Measurements from ENCODE around the gene LRRC8E. TPM values are rescaled to one million over a fixed set of nuclear protein-coding genes. Genes with fewer than 3 reads are reported as not detected.

The LRRC8E gene
- total RNA-seq, 1 experiment from 2014 or later = 18.1 TPM

GRCh38 chr19:7941895-7942596 is 53.7 kb downstream of the LRRC8E start:
- ChIA-PET RAD21 (ENCODE audit: low non-redundant PET in 1 of 2, low total read pairs in 2 of 2, uncharacterized antibody in 2 of 2, unreplicated experiment in 2 of 2) (no interaction called here), CTCF (interaction anchor here (1.2 kb wide), 1 partner anchor 21 kb away, joined by 3 read pairs; the partner anchor contains the start of gene SNAPC2), POLR2A (interaction anchor here (2.5 kb wide), 1 partner anchor 22 kb away, joined by 23 read pairs; the partner anchor contains the start of gene SNAPC2)
- Histone ChIP-seq H3K27me3 (ENCODE audit: insufficient read depth, low read length) (no peaks in the 10 kb centered on the region), H3K36me3 (ENCODE audit: control insufficient read depth in 1 of 2, insufficient read depth in 2 of 2, low read length in 2 of 2) (peaks cover 17 to 28% of the 10 kb centered on the region in 2 experiments; a peak in 3 of 4 replicates), H2AFZ (ENCODE audit: low read depth, low read length, poor library complexity, severe bottlenecking) (no peak overlapping the region), H3K27ac (ENCODE audit: low read depth, low read length) (0 out of 2 replicates have a peak overlapping the region, but pooled peaks have one; percentile 77), H3K9me2 (ENCODE audit: insufficient read depth) (no peaks in the 10 kb centered on the region), H4K20me1 (ENCODE audit: insufficient read depth) (no peaks in the 10 kb centered on the region), H3K4me1 (ENCODE audit: control insufficient read depth in 1 of 2, insufficient read depth in 2 of 2, low read length in 2 of 2) (peaks cover 13 to 25% of the 10 kb centered on the region in 2 experiments), H3K9me3 (ENCODE audit: control insufficient read depth in 1 of 2, insufficient read depth in 1 of 2, low read depth in 1 of 2, low read length in 2 of 2) (no peaks in the 10 kb centered on the region), H3K4me2 (ENCODE audit: low read length) (peak overlapping the region; percentile 92), H3K4me3 (replicated peaks in 1 of 2; ENCODE audit: low read depth in 1 of 2, low read length in 2 of 2) (peak overlapping the region; percentile 96 to 99), H3K79me2 (ENCODE audit: insufficient read depth, low read length) (peaks cover 50% of the 10 kb centered on the region), H3K9ac (ENCODE audit: low read length) (peak overlapping the region; percentile 96)
- TSS peak; percentile 46 for BruUV-seq (replicated peaks)
- ATAC-seq (no peak), DNase-seq (ENCODE audit: low read depth, low spot score) (no peak)
- TF ChIP-seq CEBPB (IDR thresholded peaks at IDR 0.05; ENCODE audit: low read depth) (no peak), CTCF (IDR thresholded peaks at IDR 0.05 in 2 of 3, conservative IDR thresholded peaks at IDR 0.05 in 1 of 3; ENCODE audit: borderline replicate concordance in 1 of 3, insufficient read depth in 1 of 3, low read depth in 2 of 3, low read length in 2 of 3) (no peak), JUND (IDR thresholded peaks at IDR 0.05) (no peak), FOSL1 (IDR thresholded peaks at IDR 0.05; ENCODE audit: low read depth) (no peak), POLR2AphosphoS5 (IDR thresholded peaks at IDR 0.05; ENCODE audit: low read depth, low read length) (no peak), EZH2 (IDR thresholded peaks at IDR 0.05) (no peak), SIN3A (IDR thresholded peaks at IDR 0.05; ENCODE audit: low read depth) (no peak), POLR2A (IDR thresholded peaks at IDR 0.05; ENCODE audit: borderline replicate concordance, extremely low read depth, insufficient read depth, insufficient read length) (no peak), SRF (IDR thresholded peaks at IDR 0.05; ENCODE audit: low read depth) (no peak)
- TF ChIP-seq, protein P1, sequence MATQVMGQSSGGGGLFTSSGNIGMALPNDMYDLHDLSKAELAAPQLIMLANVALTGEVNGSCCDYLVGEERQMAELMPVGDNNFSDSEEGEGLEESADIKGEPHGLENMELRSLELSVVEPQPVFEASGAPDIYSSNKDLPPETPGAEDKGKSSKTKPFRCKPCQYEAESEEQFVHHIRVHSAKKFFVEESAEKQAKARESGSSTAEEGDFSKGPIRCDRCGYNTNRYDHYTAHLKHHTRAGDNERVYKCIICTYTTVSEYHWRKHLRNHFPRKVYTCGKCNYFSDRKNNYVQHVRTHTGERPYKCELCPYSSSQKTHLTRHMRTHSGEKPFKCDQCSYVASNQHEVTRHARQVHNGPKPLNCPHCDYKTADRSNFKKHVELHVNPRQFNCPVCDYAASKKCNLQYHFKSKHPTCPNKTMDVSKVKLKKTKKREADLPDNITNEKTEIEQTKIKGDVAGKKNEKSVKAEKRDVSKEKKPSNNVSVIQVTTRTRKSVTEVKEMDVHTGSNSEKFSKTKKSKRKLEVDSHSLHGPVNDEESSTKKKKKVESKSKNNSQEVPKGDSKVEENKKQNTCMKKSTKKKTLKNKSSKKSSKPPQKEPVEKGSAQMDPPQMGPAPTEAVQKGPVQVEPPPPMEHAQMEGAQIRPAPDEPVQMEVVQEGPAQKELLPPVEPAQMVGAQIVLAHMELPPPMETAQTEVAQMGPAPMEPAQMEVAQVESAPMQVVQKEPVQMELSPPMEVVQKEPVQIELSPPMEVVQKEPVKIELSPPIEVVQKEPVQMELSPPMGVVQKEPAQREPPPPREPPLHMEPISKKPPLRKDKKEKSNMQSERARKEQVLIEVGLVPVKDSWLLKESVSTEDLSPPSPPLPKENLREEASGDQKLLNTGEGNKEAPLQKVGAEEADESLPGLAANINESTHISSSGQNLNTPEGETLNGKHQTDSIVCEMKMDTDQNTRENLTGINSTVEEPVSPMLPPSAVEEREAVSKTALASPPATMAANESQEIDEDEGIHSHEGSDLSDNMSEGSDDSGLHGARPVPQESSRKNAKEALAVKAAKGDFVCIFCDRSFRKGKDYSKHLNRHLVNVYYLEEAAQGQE (IDR thresholded peaks at IDR 0.05; ENCODE audit: low read depth) = no peak
- TF ChIP-seq, protein P2, sequence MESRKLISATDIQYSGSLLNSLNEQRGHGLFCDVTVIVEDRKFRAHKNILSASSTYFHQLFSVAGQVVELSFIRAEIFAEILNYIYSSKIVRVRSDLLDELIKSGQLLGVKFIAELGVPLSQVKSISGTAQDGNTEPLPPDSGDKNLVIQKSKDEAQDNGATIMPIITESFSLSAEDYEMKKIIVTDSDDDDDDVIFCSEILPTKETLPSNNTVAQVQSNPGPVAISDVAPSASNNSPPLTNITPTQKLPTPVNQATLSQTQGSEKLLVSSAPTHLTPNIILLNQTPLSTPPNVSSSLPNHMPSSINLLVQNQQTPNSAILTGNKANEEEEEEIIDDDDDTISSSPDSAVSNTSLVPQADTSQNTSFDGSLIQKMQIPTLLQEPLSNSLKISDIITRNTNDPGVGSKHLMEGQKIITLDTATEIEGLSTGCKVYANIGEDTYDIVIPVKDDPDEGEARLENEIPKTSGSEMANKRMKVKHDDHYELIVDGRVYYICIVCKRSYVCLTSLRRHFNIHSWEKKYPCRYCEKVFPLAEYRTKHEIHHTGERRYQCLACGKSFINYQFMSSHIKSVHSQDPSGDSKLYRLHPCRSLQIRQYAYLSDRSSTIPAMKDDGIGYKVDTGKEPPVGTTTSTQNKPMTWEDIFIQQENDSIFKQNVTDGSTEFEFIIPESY (IDR thresholded peaks at IDR 0.05; ENCODE audit: extremely low read depth, insufficient replicate concordance, low read length) = no peak
- intact Hi-C loops (cut with micrococcal nuclease) = loop anchor here (5.0 kb wide), 1 partner anchor 215 kb away; no protein-coding TSS in a partner anchor

Data from HCT116 (cell line).